ENCODE results near the gene RGS16.

DNA sequence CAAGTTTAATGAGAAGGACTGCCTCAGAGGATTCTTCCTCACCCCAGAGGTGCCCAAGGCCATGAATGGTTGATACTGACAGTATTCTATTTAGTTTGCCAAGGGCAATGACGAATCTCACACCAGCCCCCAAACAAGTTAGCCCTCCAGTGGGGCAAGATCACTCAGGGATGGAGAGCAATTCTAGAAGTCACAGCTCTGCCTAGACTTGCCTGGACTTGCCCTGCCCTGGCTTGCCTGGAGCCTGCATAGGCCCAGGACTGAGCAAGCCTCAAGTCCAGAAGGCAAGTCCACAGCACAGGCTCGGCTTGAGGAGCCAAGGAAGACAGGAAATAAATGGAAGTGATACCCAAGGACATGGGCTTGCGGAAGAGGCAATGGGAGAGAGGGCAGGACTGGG, 39.5 kb upstream of the RGS16 start:
- TF ChIP-seq POLR2A (IDR thresholded peaks at IDR 0.05) (no peak), CTCF (IDR thresholded peaks at IDR 0.05) (no peak), POLR2AphosphoS5 (IDR thresholded peaks at IDR 0.05) (no peak)

Measured in stomach (tissue), 4 donors.